OCI-LY7 (cell line): ENCODE results near the gene GGTLC2. TPM values are rescaled to one million over a fixed set of nuclear protein-coding genes. Genes with fewer than 3 reads are reported as not detected.

Experiments
- BruUV-seq: library from RNA; stranded (reverse); fragments of 400-500 nt; replicated peaks from 2 replicates; lab custom pipeline; 2021; lab: Mats Ljungman, UMichigan
- CTCF ChIA-PET: fragments of 300-600 bp; sonication (Branson Sonifier 250); formaldehyde crosslinking; loops from one replicate; lab custom pipeline; 2022; ENCODE audit warnings: antibody characterized with exemption; ENCODE audit not compliant: unreplicated experiment; lab: Charles Lee
- POLR2A ChIA-PET: fragments of 300-600 bp; sonication (Branson Sonifier 250); formaldehyde crosslinking; loops from one replicate; lab custom pipeline; 2022; ENCODE audit warnings: antibody characterized with exemption; lab: Charles Lee
- DNase-seq: peaks from one replicate; pipeline ENCODE4 v3.0.0-alpha.2; 2015; ENCODE audit warnings: low spot score
- H2AFZ ChIP-seq: fragments of 200-600 bp; sonication (generic), shearing (Covaris generic); 2 replicates; pipeline ENCODE4 v1.6.1; 2014; ENCODE audit warnings: mild to moderate bottlenecking, antibody characterized with exemption, low read length, moderate library complexity
- H3K27ac ChIP-seq: fragments of 200-600 bp; sonication (generic); 2 replicates; pipeline ENCODE4 v1.5.1; 2014; ENCODE audit warnings: mixed run types, low read depth, mild to moderate bottlenecking, moderate library complexity, low read length, inconsistent platforms; ENCODE audit not compliant: poor library complexity, severe bottlenecking
- H3K36me3 ChIP-seq: fragments of 200-600 bp; sonication (generic); 2 replicates; pipeline ENCODE4 v1.6.1; 2014; ENCODE audit warnings: mild to moderate bottlenecking, antibody characterized with exemption, low read length, moderate library complexity, mixed read lengths; ENCODE audit not compliant: insufficient read depth
- H3K4me1 ChIP-seq: fragments of 200-600 bp; sonication (generic); 2 replicates; pipeline ENCODE4 v1.5.1; 2014; ENCODE audit warnings: mild to moderate bottlenecking, low read length; ENCODE audit not compliant: insufficient read depth, poor library complexity, severe bottlenecking
- H3K4me2 ChIP-seq: fragments of 200-600 bp; sonication (generic); 2 replicates; pipeline ENCODE4 v1.6.1; 2014; ENCODE audit warnings: mild to moderate bottlenecking, low read length
- H3K4me3 ChIP-seq: fragments of 200-600 bp; sonication (generic); 2 replicates; pipeline ENCODE4 v1.5.1; 2014; ENCODE audit warnings: mild to moderate bottlenecking, low read depth, low read length; ENCODE audit not compliant: poor library complexity, severe bottlenecking
- H3K79me2 ChIP-seq: fragments of 200-600 bp; sonication (generic); 2 replicates; pipeline ENCODE4 v1.6.1; 2016; ENCODE audit warnings: low read depth, mild to moderate bottlenecking, low read length, moderate library complexity, mixed read lengths; ENCODE audit not compliant: insufficient read depth
- H3K9me2 ChIP-seq: fragments of 200-600 bp; sonication (generic); 2 replicates; pipeline ENCODE4 v1.6.1; 2016; ENCODE audit warnings: mild to moderate bottlenecking, low read length, mixed read lengths; ENCODE audit not compliant: insufficient read depth
- H3K9me3 ChIP-seq: fragments of 200-600 bp; sonication (generic); 2 replicates; pipeline ENCODE4 v1.6.1; 2014; ENCODE audit warnings: mild to moderate bottlenecking, mixed run types, low read length, mixed read lengths
- H4K20me1 ChIP-seq: fragments of 200-600 bp; sonication (generic); 2 replicates; pipeline ENCODE4 v1.6.1; 2014; ENCODE audit warnings: mild to moderate bottlenecking, antibody characterized with exemption, low read length, moderate library complexity, mixed read lengths; ENCODE audit not compliant: insufficient read depth
- EZH2phosphoT487 ChIP-seq: fragments of 200-600 bp; sonication (generic); IDR thresholded peaks from 2 replicates; pipeline ENCODE4 v1.6.1; 2018; ENCODE audit warnings: low read depth, borderline replicate concordance, mild to moderate bottlenecking, mixed run types, antibody characterized with exemption, low read length, moderate library complexity, mixed read lengths
- intact Hi-C: fragments of 100-400 bp; cut with micrococcal nuclease; formaldehyde crosslinking; loops from one replicate; pipeline ENCODE4 v1.10.0; 2022; ENCODE audit not compliant: unreplicated experiment
- total RNA-seq, 2 experiments: library from RNA; depleted of rRNA in 1 of 2; stranded (reverse); fragments of >200 nt in 1 of 2; shearing (Covaris generic) in 1 of 2; gene quantifications; 2 replicates each; pipeline ENCODE4 v1.2.3, GENCODE V29; 2014 to 2022
- TF ChIP-seq, protein P1 (sequence below): fragments of 200-600 bp; sonication (generic); conservative IDR thresholded peaks from 2 replicates; pipeline ENCODE4 v1.5.1; 2014; ENCODE audit warnings: mild to moderate bottlenecking, antibody characterized with exemption, low read length, moderate library complexity, mixed read lengths

GGTLC2 gene
- total RNA-seq, 2 experiments from 2014 or later, result not detected

DNA sequence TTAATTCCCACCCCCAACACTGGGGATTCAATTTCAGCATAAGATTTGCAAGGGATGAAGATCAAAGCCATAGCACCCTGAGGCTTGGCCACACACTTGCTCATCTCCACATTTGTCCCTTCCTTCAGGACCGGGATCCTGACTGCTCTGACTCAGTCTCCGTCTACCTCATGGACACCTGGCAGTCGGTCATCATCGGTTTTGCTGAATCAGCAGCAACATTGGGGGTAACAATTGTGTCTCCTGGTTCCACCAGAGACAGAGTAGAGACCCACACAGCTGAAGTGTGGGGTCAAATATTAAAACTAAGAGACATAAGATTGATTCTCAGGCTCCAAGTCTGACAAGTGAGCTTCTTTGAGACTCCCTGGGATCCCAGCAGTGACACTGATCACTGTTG lies 34.6 kb downstream of the GGTLC2 start:
- H3K4me1 ChIP-seq, result peaks cover 23% of the 10 kb centered on the region
- ChIA-PET POLR2A (no interaction called here), CTCF (no interaction called here)
- H3K36me3 ChIP-seq, result no peaks in the 10 kb centered on the region
- no TSS peak for BruUV-seq
- no peak overlapping the region for H2AFZ ChIP-seq
- no peak for TF ChIP-seq EZH2phosphoT487
- TF ChIP-seq, protein P1, sequence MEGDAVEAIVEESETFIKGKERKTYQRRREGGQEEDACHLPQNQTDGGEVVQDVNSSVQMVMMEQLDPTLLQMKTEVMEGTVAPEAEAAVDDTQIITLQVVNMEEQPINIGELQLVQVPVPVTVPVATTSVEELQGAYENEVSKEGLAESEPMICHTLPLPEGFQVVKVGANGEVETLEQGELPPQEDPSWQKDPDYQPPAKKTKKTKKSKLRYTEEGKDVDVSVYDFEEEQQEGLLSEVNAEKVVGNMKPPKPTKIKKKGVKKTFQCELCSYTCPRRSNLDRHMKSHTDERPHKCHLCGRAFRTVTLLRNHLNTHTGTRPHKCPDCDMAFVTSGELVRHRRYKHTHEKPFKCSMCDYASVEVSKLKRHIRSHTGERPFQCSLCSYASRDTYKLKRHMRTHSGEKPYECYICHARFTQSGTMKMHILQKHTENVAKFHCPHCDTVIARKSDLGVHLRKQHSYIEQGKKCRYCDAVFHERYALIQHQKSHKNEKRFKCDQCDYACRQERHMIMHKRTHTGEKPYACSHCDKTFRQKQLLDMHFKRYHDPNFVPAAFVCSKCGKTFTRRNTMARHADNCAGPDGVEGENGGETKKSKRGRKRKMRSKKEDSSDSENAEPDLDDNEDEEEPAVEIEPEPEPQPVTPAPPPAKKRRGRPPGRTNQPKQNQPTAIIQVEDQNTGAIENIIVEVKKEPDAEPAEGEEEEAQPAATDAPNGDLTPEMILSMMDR, result no peak
- H3K4me3 ChIP-seq, result no peak overlapping the region
- no peaks in the 10 kb centered on the region for H3K9me2 ChIP-seq
- H3K79me2 ChIP-seq, result no peaks in the 10 kb centered on the region
- intact Hi-C loops, result no loop called here
- H3K4me2 ChIP-seq, result no peak overlapping the region
- no peak overlapping the region for H3K27ac ChIP-seq
- no peaks in the 10 kb centered on the region for H4K20me1 ChIP-seq
- DNase-seq, result no peak
- no peaks in the 10 kb centered on the region for H3K9me3 ChIP-seq

DNA sequence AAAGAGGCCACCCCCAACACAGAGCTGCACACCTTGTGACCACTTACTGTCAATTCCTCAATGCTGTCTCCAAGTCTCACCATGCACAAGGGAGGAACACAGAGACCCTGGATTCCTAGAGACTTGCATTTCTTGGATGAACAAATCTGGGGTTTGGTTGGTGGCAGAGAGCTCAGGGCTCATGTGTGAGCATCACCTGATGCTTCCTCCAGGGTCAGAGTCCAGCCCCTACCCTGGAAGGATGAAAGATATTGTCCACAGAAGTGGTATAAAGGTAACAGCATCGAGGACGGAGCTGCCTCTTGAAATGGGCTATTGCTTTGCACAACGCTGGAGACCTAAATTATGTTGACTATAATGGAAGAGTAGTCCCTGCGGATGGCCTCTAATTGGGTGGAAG lies 36.0 kb downstream of the GGTLC2 start:
- BruUV-seq, result no TSS peak
- H4K20me1 ChIP-seq, result no peaks in the 10 kb centered on the region
- no peaks in the 10 kb centered on the region for H3K9me3 ChIP-seq
- peaks cover 29% of the 10 kb centered on the region for H3K4me1 ChIP-seq
- intact Hi-C loops, result no loop called here
- no peaks in the 10 kb centered on the region for H3K36me3 ChIP-seq
- H2AFZ ChIP-seq, result no peak overlapping the region
- no peaks in the 10 kb centered on the region for H3K79me2 ChIP-seq
- CTCF ChIA-PET, result no interaction called here
- POLR2A ChIA-PET, result no interaction called here
- H3K4me3 ChIP-seq, result no peak overlapping the region
- no peak for TF ChIP-seq EZH2phosphoT487
- TF ChIP-seq, protein P1, result no peak
- H3K4me2 ChIP-seq, result no peak overlapping the region
- no peak overlapping the region for H3K27ac ChIP-seq
- no peak for DNase-seq
- no peaks in the 10 kb centered on the region for H3K9me2 ChIP-seq

DNA sequence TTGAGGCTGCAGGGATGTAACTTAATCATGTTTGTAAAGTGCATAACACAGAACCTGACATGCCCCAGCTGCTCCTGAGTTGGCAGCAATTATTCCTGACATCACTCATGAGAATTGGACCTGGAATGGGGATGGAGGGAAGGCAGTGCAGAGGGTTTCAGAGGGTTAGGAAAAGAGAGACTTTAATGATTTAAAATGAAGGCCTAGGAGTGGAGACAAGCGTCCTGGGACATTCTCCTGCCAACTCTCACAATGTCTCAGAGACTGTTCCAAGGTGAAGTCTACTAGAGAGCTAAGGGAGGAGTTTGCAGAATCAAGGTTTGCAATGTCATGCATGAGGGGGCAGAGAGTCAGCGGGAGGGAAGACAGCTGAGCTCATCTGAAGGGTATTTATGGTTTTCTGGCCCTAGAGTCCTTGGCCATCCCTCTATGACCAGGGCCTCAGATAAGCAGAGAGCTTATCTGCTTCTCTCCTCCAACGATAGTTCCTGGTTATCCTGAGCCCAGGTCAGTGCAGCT lies 36.9 kb downstream of the GGTLC2 start:
- CTCF ChIA-PET, result interaction anchor here (1.0 kb wide), 2 partner anchors 9 to 15 kb away, joined by 3 to 4 read pairs; no protein-coding TSS in a partner anchor
- peak overlapping the region; percentile 27 for H3K4me2 ChIP-seq

More for the DNA sequence above, 36.9 kb downstream of the GGTLC2 start:
- Histone ChIP-seq H2AFZ (no peak overlapping the region), H3K9me3 (no peaks in the 10 kb centered on the region), H3K9me2 (no peaks in the 10 kb centered on the region), H3K4me1 (peaks cover 37% of the 10 kb centered on the region), H4K20me1 (no peaks in the 10 kb centered on the region), H3K36me3 (no peaks in the 10 kb centered on the region), H3K4me3 (no peak overlapping the region), H3K27ac (no peak overlapping the region), H3K79me2 (no peaks in the 10 kb centered on the region)
- no TSS peak for BruUV-seq
- intact Hi-C loops, result no loop called here
- TF ChIP-seq EZH2phosphoT487, result no peak
- TF ChIP-seq, protein P1, result no peak
- DNase-seq, result peak; percentile 46
- POLR2A ChIA-PET, result interaction anchor here (0.5 kb wide), 1 partner anchor 82 kb away, joined by 3 read pairs; no protein-coding TSS in a partner anchor
